Activated CD8-positive, alpha-beta memory T cell treated with anti-CD3 and anti-CD28 coated beads for 36 hours (primary cell): ENCODE data around the gene MPP1. TPM values are rescaled to one million over a fixed set of nuclear protein-coding genes. Genes with fewer than 3 reads are reported as not detected.

Experiments used
- CTCF ChIA-PET: fragments of 350-600 bp; sonication (Branson Sonifier 250); formaldehyde crosslinking; loops from one replicate; lab custom pipeline; 2021; ENCODE audit warnings: antibody characterized with exemption; lab: Charles Lee
- POLR2A ChIA-PET: fragments of 350-600 bp; sonication (Branson Sonifier 250); formaldehyde crosslinking; loops from one replicate; lab custom pipeline; 2021; ENCODE audit warnings: antibody characterized with exemption; lab: Charles Lee
- total RNA-seq, 2 experiments: library from RNA; stranded (reverse); gene quantifications; one replicate each; pipeline ENCODE4 v1.2.3, GENCODE V29; 2021

Gene MPP1
- total RNA-seq, 2 experiments from 2014 or later, result 15.1 to 15.5 TPM

DNA sequence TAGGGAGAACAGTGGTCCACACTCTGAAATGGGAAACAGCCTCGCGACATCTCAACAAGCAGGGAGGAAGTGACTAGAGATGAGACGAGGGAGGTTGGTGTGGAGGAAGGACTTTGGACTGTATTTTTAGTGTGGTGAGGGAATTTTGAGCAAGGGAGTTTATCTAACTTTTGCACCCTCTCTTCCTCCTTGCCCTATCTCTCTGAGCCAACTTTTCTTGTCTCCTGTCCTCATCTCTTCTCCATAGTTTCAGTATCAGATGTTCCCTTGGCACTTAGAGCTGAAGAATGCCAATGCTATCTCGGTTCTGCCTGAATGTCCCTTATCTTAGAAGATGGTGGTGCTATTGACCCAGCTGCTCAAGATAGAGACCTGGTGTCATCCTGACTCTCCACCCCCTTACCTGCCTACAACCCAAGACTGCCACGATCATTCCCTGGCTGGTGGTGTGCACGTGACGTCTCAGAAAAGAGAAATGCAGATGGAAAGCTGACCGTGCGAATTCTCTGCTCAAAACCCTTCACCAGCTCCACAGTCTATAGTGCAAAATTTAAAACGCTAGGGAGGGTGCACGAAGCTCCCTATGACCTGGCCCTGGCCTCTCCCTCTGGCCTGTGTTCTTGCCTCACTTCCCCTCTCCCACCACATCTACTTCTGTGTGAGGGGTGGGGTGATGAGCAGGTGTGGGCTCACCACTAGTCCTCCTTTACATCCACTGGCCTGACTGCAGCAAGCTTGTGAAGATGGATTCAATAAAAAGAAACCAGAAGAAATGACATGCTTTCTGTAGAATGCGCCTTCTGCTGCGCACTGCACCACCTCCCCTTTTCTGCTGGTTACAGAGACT is 20.9 kb downstream of the MPP1 start:
- CTCF ChIA-PET, result no interaction called here
- POLR2A ChIA-PET, result no interaction called here

GRCh38 chrX:154780968-154781367 is 24.3 kb downstream of the MPP1 start:
- ChIA-PET CTCF (no interaction called here), POLR2A (no interaction called here)

GRCh38 chrX:154779261-154779660 is 26.0 kb downstream of the MPP1 start:
- POLR2A ChIA-PET, result no interaction called here
- CTCF ChIA-PET, result no interaction called here

GRCh38 chrX:154776753-154777152 is 28.5 kb downstream of the MPP1 start:
- CTCF ChIA-PET, result interaction anchor here (0.6 kb wide), 1 partner anchor 14 kb away, joined by 3 read pairs; no protein-coding TSS in a partner anchor
- POLR2A ChIA-PET, result no interaction called here

DNA sequence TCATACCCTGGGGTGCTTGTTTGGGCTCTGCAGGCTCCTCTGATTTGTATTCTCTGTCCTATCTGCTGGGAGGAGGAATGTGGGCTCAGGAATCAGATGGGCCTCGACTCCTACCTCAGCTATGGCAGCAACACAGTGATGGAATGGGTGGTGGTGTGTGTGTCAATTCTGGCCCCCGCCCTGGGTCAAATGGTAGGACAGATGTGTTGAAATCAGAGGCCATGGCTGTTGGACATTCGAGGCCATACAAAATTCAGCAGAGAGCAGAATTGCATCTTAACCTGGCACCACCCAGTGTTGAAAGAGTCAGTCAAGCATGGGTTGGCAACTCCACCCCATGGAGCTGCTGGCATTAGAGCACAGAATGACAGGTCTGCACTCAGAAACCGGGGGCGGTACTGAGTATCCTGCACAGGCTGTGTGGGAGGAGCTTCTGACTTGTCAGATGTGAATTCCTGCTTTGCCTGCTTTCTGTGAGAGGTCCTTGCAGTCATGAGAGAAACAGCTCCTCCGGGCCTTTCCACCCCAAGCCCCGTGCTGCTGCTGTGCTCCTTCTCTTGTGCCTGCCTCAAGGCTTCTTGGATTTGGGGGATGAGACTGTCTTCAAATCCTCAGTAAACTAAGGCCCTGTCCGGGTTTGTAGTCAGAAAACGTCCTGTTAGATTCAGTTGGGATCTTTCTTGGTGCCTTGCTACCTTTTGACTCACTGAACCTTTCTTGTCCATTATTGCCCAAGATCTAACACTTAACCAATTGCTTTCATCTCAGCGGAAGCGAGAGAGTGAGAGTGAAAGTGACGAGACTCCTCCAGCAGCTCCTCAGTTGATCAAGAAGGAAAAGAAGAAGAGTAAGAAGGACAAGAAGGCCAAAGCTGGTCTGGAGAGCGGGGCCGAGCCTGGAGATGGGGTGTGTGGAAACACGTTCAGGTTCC is 29.6 kb downstream of the MPP1 start:
- POLR2A ChIA-PET, result interaction anchor here (1.1 kb wide), 1 partner anchor 11 kb away, joined by 4 read pairs; no protein-coding TSS in a partner anchor
- CTCF ChIA-PET, result interaction anchor here (0.6 to 1.0 kb wide), 3 partner anchors 15 to 66 kb away, joined by 3 read pairs; no protein-coding TSS in a partner anchor

- POLR2A ChIA-PET, result no interaction called here
- CTCF ChIA-PET, result interaction anchor here (0.6 kb wide), 1 partner anchor 65 kb away, joined by 3 read pairs; no protein-coding TSS in a partner anchor
These were observed 30.7 kb downstream of the MPP1 start for GRCh38 chrX:154774622-154775021.

DNA sequence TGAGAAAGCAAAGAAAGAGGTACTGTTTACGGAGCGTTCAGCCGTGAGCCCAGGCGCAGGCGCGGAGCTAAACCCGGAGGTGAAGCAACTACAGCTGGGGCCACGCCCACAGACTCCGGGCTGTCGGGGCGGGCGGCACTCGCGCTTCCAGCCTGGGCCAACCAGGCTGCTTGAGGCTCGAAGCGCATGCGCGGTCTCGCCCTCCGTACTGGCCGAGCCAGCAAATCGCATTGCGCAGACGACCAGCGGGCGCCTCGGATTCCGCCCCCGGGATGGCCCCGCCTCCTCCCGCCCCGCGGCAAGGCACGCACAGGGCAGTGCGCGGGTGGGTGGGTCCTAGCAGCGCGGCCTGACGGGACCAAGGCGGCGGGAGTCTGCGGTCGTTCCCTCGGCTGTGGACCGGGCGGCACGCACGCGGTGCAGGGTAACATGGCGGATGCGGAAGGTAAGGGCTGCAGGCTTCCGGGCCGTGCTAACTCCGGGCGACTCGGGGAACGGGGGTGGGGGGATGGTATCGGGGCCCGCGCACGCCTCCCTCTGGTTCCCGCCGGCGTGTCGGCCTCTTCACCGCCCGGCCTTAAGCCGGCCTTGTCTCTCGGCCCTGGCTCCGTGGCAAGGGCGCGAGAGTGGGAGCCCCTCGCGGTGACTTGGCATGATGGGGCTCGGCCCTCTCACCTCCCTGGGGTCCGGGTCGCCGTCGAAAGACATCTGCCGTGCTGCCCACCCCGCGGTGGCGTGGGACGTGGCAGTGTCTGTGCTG is 42.6 kb downstream of the MPP1 start, which contains the start of gene DKC1:
Gene DKC1, plus strand, starts transcription at position 328 of the 760 bp plus-strand sequence. Its CDS starts 102 bp downstream, at position 430.
- POLR2A ChIA-PET, result interaction anchor here (0.8 kb wide), 1 partner anchor 12 kb away, joined by 5 read pairs; no protein-coding TSS in a partner anchor
- CTCF ChIA-PET, result interaction anchor here (0.6 to 1.1 kb wide), 2 partner anchors 14 to 88 kb away, joined by 4 to 5 read pairs; no protein-coding TSS in a partner anchor

- ChIA-PET POLR2A (no interaction called here), CTCF (interaction anchor here (1.1 kb wide), 1 partner anchor 14 kb away, joined by 4 read pairs; no protein-coding TSS in a partner anchor)
These were observed 43.2 kb downstream of the MPP1 start for GRCh38 chrX:154761977-154762536.

DNA sequence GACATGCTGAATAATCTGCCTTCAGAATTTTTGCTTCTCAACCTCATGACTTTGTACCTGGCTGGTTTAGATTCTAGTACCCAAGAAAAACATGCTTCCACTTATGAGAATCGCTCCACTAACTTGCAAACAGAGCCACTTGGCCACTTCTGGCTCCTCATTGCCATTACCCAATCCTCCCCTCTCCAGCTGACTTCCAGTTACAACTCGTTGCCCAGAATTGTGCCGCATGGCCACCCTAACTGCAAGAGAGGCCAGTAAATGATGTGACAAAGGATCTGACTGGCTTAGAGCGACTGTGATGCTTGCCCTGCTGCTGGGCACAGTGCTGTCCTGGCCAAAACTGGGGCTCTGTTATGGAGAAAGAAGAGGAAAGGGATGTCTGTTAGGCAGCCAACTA is 46.6 kb downstream of the MPP1 start:
- ChIA-PET CTCF (no interaction called here), POLR2A (no interaction called here)

DNA sequence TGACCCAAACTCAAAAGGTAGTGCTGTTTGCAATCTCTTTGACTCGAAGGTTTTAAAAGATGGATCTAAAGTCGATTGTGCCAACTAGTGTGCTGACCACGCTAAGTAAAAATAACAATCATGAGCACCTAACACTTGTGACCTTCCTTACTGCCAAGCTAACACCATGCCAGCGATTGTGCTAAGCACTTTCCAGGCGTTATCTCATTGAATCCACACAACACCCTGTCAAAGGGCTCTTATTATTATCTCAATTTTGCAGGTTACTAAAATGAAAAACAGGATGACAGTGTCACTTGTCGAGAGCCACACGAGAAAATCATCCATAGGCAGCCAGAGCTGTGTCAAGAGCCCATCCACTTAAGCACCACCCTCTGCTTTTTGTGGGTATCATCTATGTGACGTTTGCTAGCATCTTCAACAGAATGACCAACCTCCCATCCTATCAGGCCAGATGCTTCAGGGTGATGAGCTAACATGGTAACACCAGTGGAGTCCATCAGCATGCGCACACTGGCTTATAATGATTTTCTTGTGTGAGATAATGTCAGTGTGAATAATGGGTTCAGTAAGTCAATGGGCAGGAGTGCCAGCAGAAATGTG is 53.5 kb downstream of the MPP1 start:
- CTCF ChIA-PET, result interaction anchor here (1.0 to 4.6 kb wide), 2 partner anchors 20 to 34 kb away, joined by 6 to 34 read pairs; no protein-coding TSS in a partner anchor
- POLR2A ChIA-PET, result no interaction called here

DNA sequence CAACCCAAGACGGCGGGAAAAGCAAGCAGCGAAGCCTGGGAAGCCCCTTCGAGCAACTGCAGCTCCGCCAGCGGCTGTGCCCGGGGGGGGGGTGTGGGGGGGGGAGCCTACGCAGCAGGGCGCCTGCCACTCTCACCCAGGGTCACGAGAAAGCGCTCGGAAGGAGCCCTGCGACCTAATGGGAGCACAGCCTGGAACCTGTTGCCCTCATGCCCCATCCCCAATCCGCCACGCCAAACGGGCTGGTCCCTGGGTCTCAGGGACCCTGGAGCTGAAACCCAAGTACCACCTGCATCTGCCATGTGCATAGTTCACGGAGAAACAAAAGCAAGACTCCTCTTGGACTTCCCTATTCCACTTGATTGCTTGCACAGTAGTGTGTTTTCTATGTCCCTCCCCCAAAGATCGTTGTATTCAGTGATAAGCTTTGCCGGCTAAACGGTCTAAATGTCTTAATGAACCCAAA is 54.0 kb downstream of the MPP1 start:
- POLR2A ChIA-PET, result interaction anchor here (0.8 to 1.6 kb wide), 3 partner anchors 14 to 32 kb away, joined by 3 to 8 read pairs (median 6); no protein-coding TSS in a partner anchor
- CTCF ChIA-PET, result interaction anchor here (1.0 to 4.6 kb wide), 2 partner anchors 19 to 33 kb away, joined by 6 to 34 read pairs; no protein-coding TSS in a partner anchor

DNA sequence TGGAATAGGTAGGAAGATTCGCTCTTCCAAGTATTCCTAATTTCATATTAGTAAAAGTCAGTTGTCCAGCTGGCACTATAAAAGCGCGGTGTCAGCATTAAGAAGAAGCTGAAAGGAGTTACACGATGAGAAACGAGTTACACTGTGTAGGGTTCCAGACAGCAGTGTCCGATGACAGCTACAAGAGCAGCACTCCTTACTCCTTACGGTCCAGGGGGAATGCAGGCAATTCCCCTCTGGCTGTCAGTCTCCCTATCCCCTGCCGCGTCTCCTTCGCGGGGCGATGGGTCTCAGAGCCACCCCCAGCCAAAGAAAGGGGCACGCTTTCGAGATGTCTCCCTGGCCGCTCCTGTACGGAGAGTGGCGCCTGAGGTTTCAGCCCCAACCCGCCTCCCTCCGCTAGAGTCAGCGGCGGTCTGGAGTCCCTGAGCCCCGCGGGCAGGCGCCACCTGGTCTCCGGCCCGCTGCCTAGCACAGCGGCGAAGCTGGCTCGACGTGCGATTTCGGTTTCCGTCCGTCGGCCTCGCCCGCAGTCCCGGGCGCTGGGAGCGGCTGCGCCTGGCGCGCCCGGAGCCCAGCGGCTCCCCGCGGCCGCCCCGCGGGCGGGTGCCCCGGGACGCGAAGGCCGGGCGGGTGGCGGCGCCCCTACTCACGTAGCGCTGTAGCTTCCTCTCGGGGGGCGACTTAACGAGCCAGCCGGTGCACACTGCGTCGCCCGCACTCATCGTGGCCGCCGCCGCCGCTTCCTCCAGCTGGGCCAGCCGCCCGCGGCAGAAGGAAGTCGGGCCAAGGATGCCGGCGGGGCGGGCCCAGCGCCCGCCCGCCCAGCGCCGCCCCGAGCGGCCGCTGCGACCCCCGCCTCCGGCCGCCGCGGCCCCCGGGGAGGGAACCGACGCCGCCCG is 54.7 kb downstream of the MPP1 start, which contains the start of gene GAB3:
Gene GAB3, minus strand, starts transcription at position 777 of the 902 bp plus-strand sequence. Its CDS starts 52 bp downstream, at position 725.
- ChIA-PET CTCF (interaction anchor here (1.0 to 4.6 kb wide), 3 partner anchors 18 to 32 kb away, joined by 6 to 34 read pairs (median 16); no protein-coding TSS in a partner anchor), POLR2A (interaction anchor here (0.6 to 1.6 kb wide), 4 partner anchors 13 to 31 kb away, joined by 3 to 8 read pairs (median 6); no protein-coding TSS in a partner anchor)

GRCh38 chrX:154749856-154750255 is 55.4 kb downstream of the MPP1 start:
- CTCF ChIA-PET, result interaction anchor here (2.3 to 4.6 kb wide), 2 partner anchors 25 to 32 kb away, joined by 16 to 34 read pairs; no protein-coding TSS in a partner anchor
- POLR2A ChIA-PET, result interaction anchor here (1.6 kb wide), 1 partner anchor 31 kb away, joined by 6 read pairs; no protein-coding TSS in a partner anchor

DNA sequence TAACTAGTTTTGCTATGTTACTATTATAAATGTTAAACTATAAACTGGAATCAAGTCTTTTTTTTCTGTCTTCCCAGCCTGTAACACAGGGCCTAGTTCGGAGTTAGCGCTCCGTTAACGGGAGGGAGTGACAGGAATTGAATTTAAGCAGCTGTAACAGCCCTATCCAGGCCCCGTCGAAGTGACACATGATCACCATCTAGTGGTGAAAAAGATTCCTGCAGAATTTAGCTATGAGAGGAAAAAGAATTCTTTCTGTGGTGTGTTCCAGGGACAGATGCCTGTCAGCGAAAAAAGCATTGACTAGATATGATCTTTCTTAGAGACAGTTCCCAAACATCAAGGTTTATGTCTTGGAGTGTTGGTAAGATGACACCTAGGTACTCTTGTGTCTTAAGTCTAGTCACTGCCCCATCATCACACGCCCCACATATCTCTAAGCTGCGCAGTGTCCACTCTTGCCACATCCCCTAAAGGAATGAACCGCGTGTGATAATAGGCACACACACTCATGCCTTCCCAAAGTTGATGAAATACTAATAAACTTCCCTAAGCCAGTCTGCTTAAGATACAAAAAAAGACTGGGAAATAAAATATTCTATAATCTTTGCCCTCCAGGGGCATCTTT is 56.5 kb downstream of the MPP1 start:
- POLR2A ChIA-PET, result interaction anchor here (0.9 kb wide), 1 partner anchor 30 kb away, joined by 3 read pairs; no protein-coding TSS in a partner anchor
- CTCF ChIA-PET, result interaction anchor here (0.7 to 4.6 kb wide), 10 partner anchors 8 to 31 kb away, joined by 3 to 34 read pairs (median 4); partner anchors contain the start of gene DKC1

DNA sequence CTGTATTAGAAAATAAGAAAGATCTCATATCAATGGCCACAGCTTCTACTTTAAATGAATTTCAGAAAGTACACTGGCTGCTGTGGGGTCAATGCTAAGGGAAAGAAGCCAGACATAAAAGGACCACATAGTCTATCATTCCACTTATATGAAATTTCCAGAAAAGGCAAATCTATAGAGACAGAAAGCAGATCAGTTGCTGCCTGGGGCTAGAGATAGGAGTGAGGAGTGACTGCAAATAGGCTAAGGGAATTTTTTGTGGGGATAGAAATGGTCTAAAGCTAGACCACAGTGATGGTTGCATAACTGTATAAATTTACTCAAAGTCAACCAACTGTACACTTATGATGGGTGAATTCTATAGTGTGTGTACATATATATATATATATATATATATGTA is 62.7 kb downstream of the MPP1 start:
- CTCF ChIA-PET, result no interaction called here

More for the DNA sequence above, 62.7 kb downstream of the MPP1 start:
- POLR2A ChIA-PET, result no interaction called here
